Measurements from ENCODE around the gene SSX2. TPM values are rescaled to one million over a fixed set of nuclear protein-coding genes. Genes with fewer than 3 reads are reported as not detected.

Gene SSX2
- total RNA-seq: not detected in 2 replicates

DNA sequence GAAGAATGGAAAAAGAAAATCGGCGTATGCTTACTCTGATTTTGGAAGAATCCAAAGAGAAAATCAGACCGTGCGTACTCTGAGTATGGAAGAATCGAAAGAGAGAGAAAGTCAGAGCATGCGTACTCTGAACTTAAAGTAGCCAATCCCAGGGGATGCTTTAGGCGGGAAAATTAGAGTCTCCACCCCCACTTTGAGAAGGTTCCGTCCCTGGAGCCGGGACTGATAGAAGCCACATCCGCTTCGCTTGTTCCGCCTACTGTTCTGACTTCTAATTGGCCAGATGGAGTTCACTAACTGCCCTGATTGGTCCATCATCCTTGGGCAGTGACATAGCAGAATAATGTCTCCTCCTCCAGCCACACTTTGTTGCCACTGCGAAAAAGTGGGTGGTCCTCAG, at the start of gene SSX2:
Gene SSX2, minus strand, starts transcription at position 101 of the 400 bp plus-strand sequence. CDS start 1,429 bp downstream, outside the sequence.

DNA sequence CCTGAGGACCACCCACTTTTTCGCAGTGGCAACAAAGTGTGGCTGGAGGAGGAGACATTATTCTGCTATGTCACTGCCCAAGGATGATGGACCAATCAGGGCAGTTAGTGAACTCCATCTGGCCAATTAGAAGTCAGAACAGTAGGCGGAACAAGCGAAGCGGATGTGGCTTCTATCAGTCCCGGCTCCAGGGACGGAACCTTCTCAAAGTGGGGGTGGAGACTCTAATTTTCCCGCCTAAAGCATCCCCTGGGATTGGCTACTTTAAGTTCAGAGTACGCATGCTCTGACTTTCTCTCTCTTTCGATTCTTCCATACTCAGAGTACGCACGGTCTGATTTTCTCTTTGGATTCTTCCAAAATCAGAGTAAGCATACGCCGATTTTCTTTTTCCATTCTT, 44.0 kb upstream of the SSX2 start, which contains the start of gene SSX2B:
Gene SSX2B, plus strand, starts transcription at position 301 of the 400 bp plus-strand sequence. CDS start 1,429 bp downstream, outside the sequence.

DNA sequence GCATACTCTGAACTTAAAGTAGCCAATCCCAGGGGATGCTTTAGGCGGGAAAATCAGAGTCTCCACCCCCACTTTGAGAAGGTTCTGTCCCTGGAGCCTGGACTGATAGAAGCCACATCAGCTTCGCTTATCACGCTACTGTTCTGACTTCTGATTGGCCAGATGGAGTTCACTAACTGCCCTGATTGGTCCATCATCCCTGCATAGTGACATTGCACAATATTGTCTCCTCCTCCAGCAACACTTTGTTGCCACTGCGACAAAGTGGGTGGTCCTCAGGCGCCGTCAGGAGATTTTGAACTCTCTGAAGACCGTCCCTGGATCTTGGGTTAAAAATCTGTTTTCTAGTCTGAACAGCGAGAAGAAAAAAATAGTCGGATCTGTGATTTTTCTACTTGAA, 52.2 kb downstream of the SSX2 start, which contains the start of gene SSX7:
Gene SSX7, minus strand, starts transcription at position 101 of the 400 bp plus-strand sequence. CDS start 1,428 bp downstream, outside the sequence.

Other genes starting within 250 kb of the SSX2 start
- gene XAGE1A, start 211.4 kb downstream of the SSX2 start, total RNA-seq: not detected in 2 replicates
- gene XAGE1B, start 190.1 kb downstream of the SSX2 start, total RNA-seq: not detected in 2 replicates
- gene SSX7, start 52.3 kb downstream of the SSX2 start, total RNA-seq: not detected in 2 replicates
- gene SSX2B, start 44.1 kb upstream of the SSX2 start, total RNA-seq: not detected in 2 replicates
- gene SPANXN5, start 90.2 kb upstream of the SSX2 start, total RNA-seq: not detected in 2 replicates
- not detected in 2 replicates for gene XAGE5, start 104.1 kb upstream of the SSX2 start, total RNA-seq
- gene XAGE3, start 160.9 kb upstream of the SSX2 start, total RNA-seq: not detected in 2 replicates
- gene FAM156B, start 190.2 kb upstream of the SSX2 start, total RNA-seq: 6.5 and 12.3 TPM in 2 replicates

Data from cardiac ventricle fibroblast (primary cell).